MCF 10A (cell line): ENCODE data around the gene CFAP69. TPM values are rescaled to one million over a fixed set of nuclear protein-coding genes. Genes with fewer than 3 reads are reported as not detected.
A peak's percentile ranks its signal among the peaks of the same experiment; 100 is the strongest.

ENCODE experiments used
- BruUV-seq: library from RNA; stranded (reverse); fragments of 400-500 nt; replicated peaks from 2 replicates; lab custom pipeline; 2021; lab: Mats Ljungman, UMichigan
- CTCF ChIA-PET: fragments of 300-600 bp; sonication (Branson Sonifier 250); formaldehyde crosslinking; extraction: SDS; loops from one replicate; lab custom pipeline; 2021; ENCODE audit warnings: antibody characterized with exemption, inconsistent platforms; lab: Yijun Ruan, JAX
- POLR2A ChIA-PET: fragments of 300-600, 350-650 bp; sonication (Branson Sonifier 250); formaldehyde crosslinking; extraction: SDS; loops from one replicate; lab custom pipeline; 2020; ENCODE audit warnings: antibody characterized with exemption, inconsistent platforms; lab: Yijun Ruan, JAX
- DNase-seq: peaks from one replicate; pipeline ENCODE4 v3.0.0-alpha.2; 2018; ENCODE audit not compliant: unreplicated experiment
- H3K27ac Mint-ChIP-seq: one replicate; pipeline ENCODE4 v1.8.0; 2022; ENCODE audit warnings: mild to moderate bottlenecking, low read depth, mixed read lengths; ENCODE audit not compliant: unreplicated experiment
- H3K27me3 Mint-ChIP-seq: one replicate; pipeline ENCODE4 v1.8.0; 2022; ENCODE audit warnings: mixed read lengths; ENCODE audit not compliant: insufficient read depth, unreplicated experiment
- H3K36me3 Mint-ChIP-seq: one replicate; pipeline ENCODE4 v1.8.0; 2022; ENCODE audit warnings: mild to moderate bottlenecking, moderate library complexity, mixed read lengths; ENCODE audit not compliant: insufficient read depth, unreplicated experiment
- H3K4me1 Mint-ChIP-seq: one replicate; pipeline ENCODE4 v1.8.0; 2022; ENCODE audit warnings: mixed read lengths; ENCODE audit not compliant: insufficient read depth, unreplicated experiment
- H3K4me3 Mint-ChIP-seq: one replicate; pipeline ENCODE4 v1.8.0; 2022; ENCODE audit warnings: mild to moderate bottlenecking, moderate library complexity, mixed read lengths; ENCODE audit not compliant: unreplicated experiment
- H3K9me3 Mint-ChIP-seq: one replicate; pipeline ENCODE4 v1.8.0; 2022; ENCODE audit warnings: mixed read lengths; ENCODE audit not compliant: unreplicated experiment
- intact Hi-C: fragments of 100-400 bp; cut with micrococcal nuclease; formaldehyde crosslinking; loops from 2 replicates; pipeline ENCODE4 v1.14.1; 2022
- total RNA-seq: library from RNA; stranded (reverse); gene quantifications from 2 replicates; pipeline ENCODE4 v1.2.3, GENCODE V29; 2022
- TF ChIP-seq, protein P1 (sequence below): fragments of 200-600 bp; IDR thresholded peaks from one replicate; pipeline ENCODE4 v1.8.0; 2022; ENCODE audit warnings: antibody characterized with exemption, mild to moderate bottlenecking; ENCODE audit not compliant: unreplicated experiment

The CFAP69 gene
- total RNA-seq, 1 experiment from 2014 or later: 2.9 TPM

DNA sequence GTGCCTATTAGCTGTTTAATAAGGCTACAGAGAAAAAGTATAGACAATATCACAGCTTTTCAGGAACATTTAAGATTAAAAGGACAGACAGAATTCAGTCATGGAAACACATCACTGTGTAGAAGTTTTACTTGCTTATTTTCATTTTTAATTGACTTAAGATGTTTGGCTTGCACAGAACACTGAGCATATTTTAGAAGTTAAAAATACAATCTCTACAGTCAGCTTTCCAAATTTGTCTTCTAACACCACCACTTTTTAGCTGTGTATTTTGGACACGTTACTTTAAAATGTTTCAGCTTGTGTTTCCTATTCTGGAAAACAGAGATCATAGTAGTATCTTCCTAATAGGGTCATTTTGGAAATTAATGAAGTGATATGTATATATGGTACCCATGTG, 11.8 kb downstream of the CFAP69 start:
- ChIA-PET CTCF (interaction anchor here (0.6 to 1.3 kb wide), 5 partner anchors 11 to 1025 kb away, joined by 3 to 5 read pairs (median 3); partner anchors contain the start of gene STEAP2), POLR2A (no interaction called here)
- intact Hi-C loops: no loop called here
- no peak for DNase-seq
- Mint-ChIP-seq H3K36me3 (no peaks in the 10 kb centered on the region), H3K27ac (no peak overlapping the region), H3K9me3 (no peaks in the 10 kb centered on the region), H3K4me3 (no peak overlapping the region), H3K27me3 (no peaks in the 10 kb centered on the region), H3K4me1 (no peaks in the 10 kb centered on the region)
- no TSS peak for BruUV-seq
- TF ChIP-seq, protein P1, sequence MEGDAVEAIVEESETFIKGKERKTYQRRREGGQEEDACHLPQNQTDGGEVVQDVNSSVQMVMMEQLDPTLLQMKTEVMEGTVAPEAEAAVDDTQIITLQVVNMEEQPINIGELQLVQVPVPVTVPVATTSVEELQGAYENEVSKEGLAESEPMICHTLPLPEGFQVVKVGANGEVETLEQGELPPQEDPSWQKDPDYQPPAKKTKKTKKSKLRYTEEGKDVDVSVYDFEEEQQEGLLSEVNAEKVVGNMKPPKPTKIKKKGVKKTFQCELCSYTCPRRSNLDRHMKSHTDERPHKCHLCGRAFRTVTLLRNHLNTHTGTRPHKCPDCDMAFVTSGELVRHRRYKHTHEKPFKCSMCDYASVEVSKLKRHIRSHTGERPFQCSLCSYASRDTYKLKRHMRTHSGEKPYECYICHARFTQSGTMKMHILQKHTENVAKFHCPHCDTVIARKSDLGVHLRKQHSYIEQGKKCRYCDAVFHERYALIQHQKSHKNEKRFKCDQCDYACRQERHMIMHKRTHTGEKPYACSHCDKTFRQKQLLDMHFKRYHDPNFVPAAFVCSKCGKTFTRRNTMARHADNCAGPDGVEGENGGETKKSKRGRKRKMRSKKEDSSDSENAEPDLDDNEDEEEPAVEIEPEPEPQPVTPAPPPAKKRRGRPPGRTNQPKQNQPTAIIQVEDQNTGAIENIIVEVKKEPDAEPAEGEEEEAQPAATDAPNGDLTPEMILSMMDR: no peak

DNA sequence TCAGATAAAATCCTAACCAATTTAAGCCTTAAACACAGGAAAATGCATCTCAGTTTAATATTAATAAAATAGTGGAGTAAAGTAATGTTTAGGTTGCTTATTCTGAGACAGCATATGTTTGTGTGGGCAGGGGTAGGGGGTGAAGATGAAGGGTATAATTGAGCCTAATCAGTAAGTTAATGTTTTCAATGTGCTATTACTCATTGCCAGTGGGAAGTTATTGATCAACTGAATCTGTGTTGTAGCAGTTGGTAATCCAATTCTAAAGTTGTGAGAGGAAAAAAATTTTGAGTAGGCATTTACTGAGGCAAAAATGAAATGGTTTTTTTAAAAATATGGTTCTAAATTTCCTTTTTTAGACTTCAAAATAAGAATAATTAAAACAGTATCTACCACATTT, 16.5 kb downstream of the CFAP69 start:
- BruUV-seq: no TSS peak
- POLR2A ChIA-PET: no interaction called here
- intact Hi-C loops: no loop called here
- Mint-ChIP-seq H3K4me1 (no peaks in the 10 kb centered on the region), H3K4me3 (no peak overlapping the region), H3K27me3 (no peaks in the 10 kb centered on the region), H3K9me3 (no peaks in the 10 kb centered on the region), H3K27ac (no peak overlapping the region), H3K36me3 (no peaks in the 10 kb centered on the region)
- no peak for DNase-seq
- CTCF ChIA-PET: interaction anchor here (0.7 to 4.2 kb wide), 6 partner anchors 15 to 108 kb away, joined by 3 to 43 read pairs (median 4); partner anchors contain the start of gene STEAP1
- TF ChIP-seq, protein P1: no peak

DNA sequence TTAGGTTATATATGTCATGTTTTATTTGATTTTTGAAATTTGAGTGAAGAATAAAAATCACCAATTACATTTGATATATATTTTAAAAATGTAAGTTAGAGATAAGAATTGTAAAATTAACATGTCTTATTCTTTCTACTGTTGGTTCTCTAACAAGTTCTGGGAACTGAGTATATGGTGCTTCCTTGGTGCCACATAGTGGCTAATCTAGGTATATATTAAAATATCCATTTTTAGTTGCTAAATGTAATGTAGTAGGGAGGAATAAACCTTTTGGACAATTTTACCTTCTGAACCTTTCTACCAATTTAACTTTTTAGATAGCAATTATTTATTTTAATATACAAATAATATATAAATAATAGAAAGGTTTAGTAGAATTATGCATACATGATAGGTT, 17.5 kb downstream of the CFAP69 start:
- Mint-ChIP-seq H3K27ac (no peak overlapping the region), H3K4me3 (no peak overlapping the region), H3K27me3 (no peaks in the 10 kb centered on the region), H3K4me1 (no peaks in the 10 kb centered on the region), H3K9me3 (no peaks in the 10 kb centered on the region), H3K36me3 (no peaks in the 10 kb centered on the region)
- TF ChIP-seq, protein P1: peak; percentile 33
- intact Hi-C loops: loop anchor here (1.0 to 2.0 kb wide), 2 partner anchors 108 to 164 kb away; partner anchors contain the start of gene STEAP1
- no TSS peak for BruUV-seq
- DNase-seq: peak; percentile 44
- ChIA-PET POLR2A (no interaction called here), CTCF (interaction anchor here (1.1 to 2.7 kb wide), 4 partner anchors 39 to 166 kb away, joined by 4 to 26 read pairs (median 8); partner anchors contain the start of gene STEAP1)

DNA sequence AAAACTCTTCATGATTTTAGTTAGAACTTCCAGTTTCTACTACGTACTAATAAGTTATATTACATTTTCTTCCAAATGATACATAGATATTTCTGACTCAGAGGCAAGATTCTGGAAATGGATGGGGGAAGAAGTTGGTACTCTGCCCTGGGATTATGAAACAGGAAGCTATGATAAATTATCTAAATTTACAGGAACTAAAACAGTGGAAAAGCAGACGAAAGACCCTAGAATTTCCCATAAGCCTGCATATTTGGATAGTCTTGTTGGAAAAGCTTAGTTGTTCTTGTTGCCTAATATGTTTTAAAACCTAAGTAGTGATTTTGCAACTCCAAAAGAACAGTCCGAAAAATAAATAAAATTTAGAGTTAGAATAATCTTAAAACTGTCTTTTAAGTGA, 21.8 kb downstream of the CFAP69 start:
- H3K36me3 Mint-ChIP-seq: no peaks in the 10 kb centered on the region
- DNase-seq: peak; percentile 68
- no TSS peak for BruUV-seq
- ChIA-PET CTCF (interaction anchor here (0.7 to 3.0 kb wide), 4 partner anchors 94 to 195 kb away, joined by 3 to 10 read pairs (median 6); partner anchors contain the start of gene STEAP1), POLR2A (no interaction called here)
- intact Hi-C loops: no loop called here
- H3K4me1 Mint-ChIP-seq: no peaks in the 10 kb centered on the region
- H3K27me3 Mint-ChIP-seq: no peaks in the 10 kb centered on the region
- TF ChIP-seq, protein P1: no peak
- no peaks in the 10 kb centered on the region for H3K9me3 Mint-ChIP-seq
- H3K4me3 Mint-ChIP-seq: no peak overlapping the region
- no peak overlapping the region for H3K27ac Mint-ChIP-seq
